Duodenal mucosa (tissue), 2 donors: ENCODE measurements around the gene LYZL2.
"Not testable (repeated sequence)": the region's sequence is repeated elsewhere in the genome, so short reads cannot be mapped to it uniquely, and the experiment has no call there.

Source experiments
- H3K27ac ChIP-seq: one replicate; pipeline ENCODE4 v1.7.0; 2013; ENCODE audit warnings: low read depth, low read length
- H3K27me3 ChIP-seq, 2 donors: one replicate each; pipeline ENCODE4 v1.7.0; 2013; ENCODE audit warnings: low read length in 2 of 2, control low read depth in 1 of 2; ENCODE audit not compliant: insufficient read depth in 2 of 2, control insufficient read depth in 1 of 2
- H3K36me3 ChIP-seq, 2 donors: one replicate each; pipeline ENCODE4 v1.7.0; 2013; ENCODE audit warnings: low read length in 2 of 2, control low read depth in 1 of 2; ENCODE audit not compliant: insufficient read depth in 2 of 2, control insufficient read depth in 1 of 2
- H3K4me1 ChIP-seq, 2 donors: one replicate each; pipeline ENCODE4 v1.7.0; 2013; ENCODE audit warnings: low read length in 2 of 2, control low read depth in 1 of 2; ENCODE audit not compliant: insufficient read depth in 2 of 2, control insufficient read depth in 1 of 2
- H3K4me3 ChIP-seq, 2 donors: one replicate each; pipeline ENCODE4 v1.7.0; 2013; ENCODE audit warnings: low read length in 2 of 2, low read depth in 1 of 2
- H3K9ac ChIP-seq, 2 donors: one replicate each; pipeline ENCODE4 v1.7.0; 2013; ENCODE audit warnings: low read length in 2 of 2, low read depth in 1 of 2
- H3K9me3 ChIP-seq, 2 donors: one replicate each; pipeline ENCODE4 v1.7.0; 2013; ENCODE audit warnings: low read length in 2 of 2, control low read depth in 1 of 2; ENCODE audit not compliant: control insufficient read depth in 1 of 2

Gene LYZL2

DNA sequence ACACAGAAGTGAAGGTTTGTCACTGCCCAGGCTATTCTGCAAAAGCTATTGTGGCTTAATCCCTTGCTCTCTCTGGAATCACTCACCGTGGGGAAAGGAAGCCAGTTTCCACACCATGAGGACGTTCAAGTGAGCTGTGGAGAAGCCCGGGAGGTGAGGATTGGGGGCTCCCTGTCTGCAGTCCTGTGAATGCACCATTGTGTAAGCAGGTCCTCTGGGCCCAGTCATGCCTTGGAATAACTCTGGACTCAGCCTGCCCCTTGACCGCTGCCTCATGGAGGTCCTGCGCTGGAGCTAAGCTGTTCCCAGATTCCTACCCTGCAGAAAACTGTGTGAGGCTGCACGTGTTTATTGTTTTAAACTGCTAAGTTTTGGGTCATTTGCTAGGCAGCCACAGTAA is 33.5 kb downstream of the LYZL2 start:
- Histone ChIP-seq H3K9me3 (no peaks in the 10 kb centered on the region), H3K4me3 (no peak overlapping the region), H3K27me3 (no peaks in the 10 kb centered on the region), H3K27ac (no peak overlapping the region), H3K9ac (no peak overlapping the region), H3K36me3 (no peaks in the 10 kb centered on the region), H3K4me1 (no peaks in the 10 kb centered on the region)

DNA sequence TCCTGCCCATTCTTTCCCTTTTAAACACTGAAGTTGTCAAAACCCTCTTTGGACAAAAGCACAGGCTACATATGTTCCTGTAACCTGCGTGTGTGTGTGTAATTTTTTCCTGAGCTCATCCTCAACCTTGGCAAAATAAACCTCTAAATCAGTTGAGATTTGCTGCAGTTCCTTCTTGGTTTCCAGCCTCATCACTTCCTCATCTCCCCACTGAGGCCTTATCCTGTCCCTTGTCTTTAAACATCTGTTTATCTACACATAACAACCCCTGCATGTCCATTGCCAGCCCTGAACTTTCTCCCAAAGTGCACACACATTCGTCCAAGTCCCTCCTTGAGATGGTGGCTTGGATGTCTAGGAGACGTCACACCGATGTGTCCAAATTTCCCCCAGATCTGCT is 35.5 kb downstream of the LYZL2 start:
- Histone ChIP-seq H3K4me3 (no peak overlapping the region), H3K9me3 (no peaks in the 10 kb centered on the region), H3K36me3 (no peaks in the 10 kb centered on the region), H3K4me1 (no peaks in the 10 kb centered on the region), H3K9ac (no peak overlapping the region), H3K27me3 (no peaks in the 10 kb centered on the region), H3K27ac (no peak overlapping the region)

DNA sequence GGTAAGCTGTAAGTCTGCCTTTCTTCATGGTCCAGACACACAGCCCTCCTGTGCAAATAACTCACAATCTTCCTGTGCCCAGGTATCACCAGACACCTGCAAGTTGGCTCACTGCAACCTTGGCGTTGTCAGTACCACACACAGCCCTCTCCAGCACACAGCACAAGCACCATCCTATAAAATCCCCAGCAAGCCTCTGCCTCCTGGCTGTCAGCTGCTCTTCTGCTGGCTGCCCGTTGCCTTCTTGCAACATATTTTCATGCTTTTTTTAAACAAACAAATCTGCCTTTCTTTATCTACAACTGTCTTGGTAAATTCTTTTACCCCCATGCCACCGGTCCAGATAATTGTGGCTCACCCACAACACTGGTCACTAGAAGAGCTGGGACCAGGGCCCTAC is 36.8 kb downstream of the LYZL2 start:
- H3K27me3 ChIP-seq, H3K9me3 ChIP-seq, H3K27ac ChIP-seq, H3K4me1 ChIP-seq, H3K36me3 ChIP-seq, H3K4me3 ChIP-seq, H3K9ac ChIP-seq: not testable (repeated sequence)

DNA sequence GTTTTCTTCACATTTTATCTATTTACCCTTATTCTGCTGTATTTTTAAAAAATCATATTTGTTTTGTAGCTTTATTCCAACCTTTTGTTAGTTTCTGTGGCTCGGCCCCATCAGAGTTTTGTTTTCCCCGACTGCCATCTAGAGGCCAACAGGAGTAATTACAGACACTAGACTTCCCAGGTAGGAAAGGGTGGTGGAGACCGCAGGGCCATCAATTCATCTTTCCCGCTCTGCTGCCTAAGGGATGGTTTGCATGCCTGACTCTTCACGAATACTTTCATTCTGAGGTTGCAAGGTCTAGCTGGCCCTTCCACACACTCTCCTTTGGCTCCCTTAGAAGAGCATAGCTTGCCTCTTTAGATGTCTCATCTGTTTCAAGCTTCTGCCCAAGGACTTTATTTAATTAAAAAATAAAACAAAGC is 38.3 kb downstream of the LYZL2 start:
- H3K9me3 ChIP-seq, result no peaks in the 10 kb centered on the region
- no peak overlapping the region for H3K9ac ChIP-seq
- H3K4me1 ChIP-seq, result peaks cover 7 to 11% of the 10 kb centered on the region in 2 donors
- no peaks in the 10 kb centered on the region for H3K36me3 ChIP-seq
- H3K27ac ChIP-seq, result no peak overlapping the region
- H3K27me3 ChIP-seq, result no peaks in the 10 kb centered on the region
- no peak overlapping the region for H3K4me3 ChIP-seq

DNA sequence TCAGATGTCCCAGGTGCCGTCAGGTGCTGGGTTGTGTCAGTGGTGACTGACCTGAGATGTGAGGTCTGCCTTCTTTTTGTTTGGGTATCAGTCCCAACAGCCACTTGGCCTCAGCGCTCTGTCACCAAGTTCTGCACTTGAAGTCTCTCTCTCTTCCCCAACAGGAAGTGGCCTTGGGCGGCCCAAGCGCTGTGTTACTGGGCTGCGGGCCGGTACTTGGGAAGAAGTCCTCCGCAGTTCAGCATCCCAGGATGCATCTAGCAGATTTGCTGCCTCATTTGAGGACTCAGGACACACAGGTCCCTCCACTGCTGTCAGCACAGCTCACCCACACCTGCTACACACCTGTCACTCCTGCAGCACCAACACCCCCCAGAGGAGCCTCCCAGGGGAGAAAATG is 40.1 kb downstream of the LYZL2 start:
- no peak overlapping the region for H3K4me3 ChIP-seq
- H3K36me3 ChIP-seq, result no peaks in the 10 kb centered on the region
- H3K9ac ChIP-seq, result no peak overlapping the region
- H3K4me1 ChIP-seq, result peaks cover 7 to 11% of the 10 kb centered on the region in 2 donors
- no peaks in the 10 kb centered on the region for H3K9me3 ChIP-seq
- H3K27ac ChIP-seq, result no peak overlapping the region
- no peaks in the 10 kb centered on the region for H3K27me3 ChIP-seq

GRCh38 chr10:30587522-30588031 is 42.0 kb downstream of the LYZL2 start:
- no peak overlapping the region for H3K27ac ChIP-seq
- no peak overlapping the region for H3K9ac ChIP-seq
- H3K4me1 ChIP-seq, result peaks cover 15 to 19% of the 10 kb centered on the region in 2 donors
- no peaks in the 10 kb centered on the region for H3K36me3 ChIP-seq
- H3K27me3 ChIP-seq, result no peaks in the 10 kb centered on the region
- no peak overlapping the region for H3K4me3 ChIP-seq
- no peaks in the 10 kb centered on the region for H3K9me3 ChIP-seq

DNA sequence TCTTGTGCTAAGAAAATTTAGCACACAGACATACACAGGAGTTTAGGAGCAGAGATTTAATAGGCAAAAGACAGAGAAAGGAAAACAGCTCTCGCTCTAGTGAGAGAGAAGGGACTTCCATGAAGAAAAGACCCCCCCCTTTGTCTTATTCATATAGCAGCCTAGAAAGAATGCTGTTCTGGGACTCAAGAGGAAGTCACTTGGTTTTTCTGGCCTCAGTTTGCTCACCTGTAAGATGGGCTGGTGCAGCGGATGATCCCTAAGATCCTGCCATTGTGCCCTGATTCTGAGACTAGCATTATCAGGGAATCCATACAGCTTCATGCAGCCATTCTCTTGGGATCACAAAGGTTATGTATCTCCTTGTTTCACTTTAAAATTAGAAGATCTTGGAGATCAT is 42.7 kb downstream of the LYZL2 start:
- Histone ChIP-seq H3K9me3 (no peaks in the 10 kb centered on the region), H3K27ac (no peak overlapping the region), H3K4me3 (no peak overlapping the region), H3K36me3 (no peaks in the 10 kb centered on the region), H3K4me1 (peaks cover 15 to 19% of the 10 kb centered on the region in 2 donors), H3K9ac (no peak overlapping the region), H3K27me3 (no peaks in the 10 kb centered on the region)

DNA sequence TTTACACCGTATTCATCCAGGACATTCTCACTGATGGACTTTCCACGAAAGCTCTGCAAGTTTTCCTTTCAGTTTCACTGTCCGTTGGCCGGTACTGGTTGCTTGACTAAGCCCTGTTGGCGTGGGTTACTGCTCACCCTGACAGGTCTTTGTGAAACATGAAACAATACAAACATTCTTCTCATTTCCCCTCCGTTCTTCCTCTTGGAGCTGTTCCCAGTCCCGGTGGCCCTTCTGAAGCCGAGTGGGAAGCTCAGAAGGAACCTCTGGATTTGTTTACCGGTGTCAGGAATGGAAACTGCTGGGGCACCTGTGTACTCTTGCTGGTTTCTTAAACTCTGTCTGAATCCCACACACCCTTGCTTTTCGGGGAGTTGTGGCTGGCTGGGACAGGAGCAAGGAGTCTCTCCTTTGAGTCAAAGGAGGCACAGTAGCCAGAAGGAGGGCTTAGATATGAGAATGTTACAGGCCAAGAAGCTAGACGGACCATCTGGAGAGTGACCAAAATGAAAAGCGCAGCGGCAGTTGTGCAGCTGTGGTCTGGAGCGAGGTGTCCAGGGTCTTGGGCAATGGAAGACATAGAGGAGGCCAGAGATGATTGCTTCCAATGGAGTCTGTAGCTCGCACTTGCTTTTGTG is 45.7 kb downstream of the LYZL2 start:
- Histone ChIP-seq H3K36me3 (no peaks in the 10 kb centered on the region), H3K27ac (peak overlapping the region; percentile 28)

DNA sequence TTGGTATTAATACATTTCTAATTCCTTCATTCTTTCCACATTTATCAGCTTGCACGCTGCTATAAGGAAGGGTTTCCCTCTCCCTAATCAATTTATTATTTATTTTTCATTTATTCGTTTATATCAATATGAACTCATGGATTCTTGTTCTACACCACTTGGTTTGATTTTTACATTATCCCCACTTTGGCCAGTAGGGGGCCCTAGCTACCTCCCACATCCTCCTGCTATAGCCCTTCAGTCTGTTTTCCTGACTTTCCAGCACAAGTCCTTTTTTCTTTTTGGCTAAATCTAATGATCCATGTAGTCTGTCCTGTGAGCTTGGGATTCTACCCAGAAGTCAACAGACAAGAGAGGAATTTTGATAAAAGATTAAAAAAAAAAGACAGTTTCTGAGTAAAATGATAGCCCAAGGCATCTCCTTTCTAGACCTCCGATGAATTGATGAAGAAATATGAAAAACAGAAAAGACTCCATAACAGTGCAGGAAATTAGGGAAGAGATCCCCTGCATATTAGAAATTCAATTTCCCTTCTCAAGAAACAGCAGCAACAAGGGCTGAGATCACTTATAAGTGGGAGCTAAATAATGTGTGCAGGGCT is 47.7 kb downstream of the LYZL2 start:
- Histone ChIP-seq H3K27me3 (no peaks in the 10 kb centered on the region), H3K36me3 (no peaks in the 10 kb centered on the region), H3K9ac (no peak overlapping the region), H3K4me3 (no peak overlapping the region), H3K9me3 (no peaks in the 10 kb centered on the region), H3K27ac (no peak overlapping the region), H3K4me1 (peaks cover 5 to 13% of the 10 kb centered on the region in 2 donors)

More for the DNA sequence above, 45.7 kb downstream of the LYZL2 start:
- Histone ChIP-seq H3K4me3 (peak overlapping the region; percentile 53 to 62), H3K9ac (peak overlapping the region; percentile 40 to 77), H3K27me3 (no peaks in the 10 kb centered on the region), H3K9me3 (no peaks in the 10 kb centered on the region), H3K4me1 (peaks cover 15 to 19% of the 10 kb centered on the region in 2 donors)

GRCh38 chr10:30580676-30581075 is 48.9 kb downstream of the LYZL2 start:
- no peaks in the 10 kb centered on the region for H3K9me3 ChIP-seq
- no peak overlapping the region for H3K27ac ChIP-seq
- H3K9ac ChIP-seq, result no peak overlapping the region
- no peak overlapping the region for H3K4me3 ChIP-seq
- no peaks in the 10 kb centered on the region for H3K36me3 ChIP-seq
- H3K4me1 ChIP-seq, result peaks cover 4 to 13% of the 10 kb centered on the region in 2 donors
- H3K27me3 ChIP-seq, result no peaks in the 10 kb centered on the region
